ENCODE measurements around the gene CNMD. TPM values are rescaled to one million over a fixed set of nuclear protein-coding genes. Genes with fewer than 3 reads are reported as not detected.
"Not testable (repeated sequence)": the region's sequence is repeated elsewhere in the genome, so short reads cannot be mapped to it uniquely, and the experiment has no call there.

The CNMD gene
- total RNA-seq, 1 donor from 2014 or later = 3.7 TPM

DNA sequence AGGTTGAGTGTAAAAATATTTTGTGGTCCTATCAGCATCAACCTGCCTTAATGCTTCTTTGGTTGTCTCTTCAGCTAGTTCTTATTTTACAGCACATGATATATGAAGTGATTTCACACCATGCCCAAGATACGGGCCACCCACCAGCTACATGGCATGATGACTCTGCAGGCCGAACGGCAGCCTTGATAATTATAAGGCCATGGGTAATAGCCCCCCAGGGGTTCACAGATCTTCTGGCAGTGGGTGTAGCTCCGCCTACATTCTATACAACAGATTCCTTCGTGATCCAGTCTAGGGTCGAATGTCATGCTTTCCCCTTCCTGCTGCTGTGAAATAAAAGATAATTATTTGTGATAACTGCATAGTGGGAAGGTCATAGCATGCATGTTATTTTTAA is 36.1 kb downstream of the CNMD start:
- Histone ChIP-seq H3K4me3 (ENCODE audit: low read length in 3 of 3) (no peak overlapping the region), H3K27ac (ENCODE audit: low read depth, low read length) (no peak overlapping the region), H3K4me1 (ENCODE audit: control insufficient read depth in 3 of 3, insufficient read depth in 3 of 3, low read length in 3 of 3) (no peaks in the 10 kb centered on the region), H3K9ac (ENCODE audit: low read depth in 1 of 3, low read length in 3 of 3) (no peak overlapping the region), H3K27me3 (ENCODE audit: control insufficient read depth in 3 of 3, insufficient read depth in 3 of 3, low read length in 3 of 3) (no peaks in the 10 kb centered on the region), H3K9me3 (ENCODE audit: control insufficient read depth in 3 of 3, low read length in 3 of 3) (no peaks in the 10 kb centered on the region), H3K36me3 (ENCODE audit: control insufficient read depth in 3 of 3, insufficient read depth in 3 of 3, low read length in 3 of 3) (peaks cover 0 to 7% (median 0%) of the 10 kb centered on the region in 3 donors)

DNA sequence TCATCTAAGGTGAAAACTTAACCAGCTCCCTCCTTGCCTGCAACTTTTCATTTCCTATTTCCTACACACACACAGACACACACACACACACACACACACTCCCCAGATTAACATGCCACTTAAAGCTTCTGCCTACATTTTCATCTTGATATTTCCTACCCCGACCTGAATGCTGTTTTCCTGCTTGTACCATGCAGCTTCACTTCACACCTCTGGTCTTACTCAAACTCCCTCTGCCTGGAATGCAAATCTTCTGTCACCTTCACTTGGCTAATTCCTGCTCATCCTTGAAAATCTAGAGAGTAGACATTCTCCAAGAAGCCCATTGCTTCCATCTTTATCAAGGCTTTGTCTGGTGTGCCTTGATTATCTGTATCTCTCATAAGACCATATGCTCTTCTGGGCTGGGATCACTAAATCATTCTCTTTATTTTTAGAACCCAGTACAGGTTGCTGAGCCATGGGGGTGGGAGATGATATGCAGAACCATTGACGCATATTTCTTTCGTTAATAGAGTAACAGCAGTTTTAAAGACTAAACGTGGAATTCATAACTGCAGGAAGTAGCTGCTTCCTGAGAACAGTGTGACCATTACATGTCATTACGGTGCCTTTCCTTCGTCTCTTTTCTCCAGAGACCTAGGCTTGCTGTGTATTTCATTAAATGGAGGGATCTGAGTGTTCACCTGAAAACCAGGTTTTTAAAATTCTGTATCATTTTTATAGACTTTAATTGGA is 37.7 kb downstream of the CNMD start:
- H3K4me1 ChIP-seq (ENCODE audit: control insufficient read depth in 3 of 3, insufficient read depth in 3 of 3, low read length in 3 of 3) = no peaks in the 10 kb centered on the region
- H3K9me3 ChIP-seq (ENCODE audit: control insufficient read depth in 3 of 3, low read length in 3 of 3) = no peaks in the 10 kb centered on the region
- H3K27ac ChIP-seq (ENCODE audit: low read depth, low read length) = no peak overlapping the region
- no peaks in the 10 kb centered on the region for H3K27me3 ChIP-seq (ENCODE audit: control insufficient read depth in 3 of 3, insufficient read depth in 3 of 3, low read length in 3 of 3)
- no peak overlapping the region for H3K9ac ChIP-seq (ENCODE audit: low read depth in 1 of 3, low read length in 3 of 3)
- peaks cover 2 to 7% (median 2%) of the 10 kb centered on the region in 3 donors for H3K36me3 ChIP-seq (ENCODE audit: control insufficient read depth in 3 of 3, insufficient read depth in 3 of 3, low read length in 3 of 3)
- no peak overlapping the region for H3K4me3 ChIP-seq (ENCODE audit: low read length in 3 of 3)

DNA sequence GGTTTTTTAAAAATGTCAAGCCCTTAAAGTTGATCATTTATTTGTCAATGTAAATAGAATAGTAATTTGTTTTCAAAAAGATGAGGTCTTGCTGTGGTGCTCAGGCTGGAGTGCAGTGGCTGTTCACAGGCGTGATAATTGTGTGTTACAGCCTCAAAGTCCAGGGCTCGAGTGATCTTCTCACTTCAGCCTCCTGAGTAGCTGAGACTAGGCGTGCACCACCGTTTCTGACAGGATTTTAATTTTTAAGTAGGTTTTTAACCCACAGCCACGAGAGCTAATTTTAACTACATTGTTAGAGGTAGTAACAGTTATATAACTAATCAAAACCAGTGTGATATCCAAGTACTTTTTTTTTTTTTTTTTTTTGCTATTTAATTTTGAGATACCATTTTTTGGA is 43.1 kb downstream of the CNMD start:
- H3K4me1 ChIP-seq (ENCODE audit: control insufficient read depth in 3 of 3, insufficient read depth in 3 of 3, low read length in 3 of 3) = no peaks in the 10 kb centered on the region
- H3K9ac ChIP-seq (ENCODE audit: low read depth in 1 of 3, low read length in 3 of 3) = no peak overlapping the region
- no peaks in the 10 kb centered on the region for H3K27me3 ChIP-seq (ENCODE audit: control insufficient read depth in 3 of 3, insufficient read depth in 3 of 3, low read length in 3 of 3)
- no peaks in the 10 kb centered on the region for H3K9me3 ChIP-seq (ENCODE audit: control insufficient read depth in 3 of 3, low read length in 3 of 3)
- peaks cover 2 to 8% (median 7%) of the 10 kb centered on the region in 3 donors for H3K36me3 ChIP-seq (ENCODE audit: control insufficient read depth in 3 of 3, insufficient read depth in 3 of 3, low read length in 3 of 3)
- no peak overlapping the region for H3K4me3 ChIP-seq (ENCODE audit: low read length in 3 of 3)
- no peak overlapping the region for H3K27ac ChIP-seq (ENCODE audit: low read depth, low read length)

DNA sequence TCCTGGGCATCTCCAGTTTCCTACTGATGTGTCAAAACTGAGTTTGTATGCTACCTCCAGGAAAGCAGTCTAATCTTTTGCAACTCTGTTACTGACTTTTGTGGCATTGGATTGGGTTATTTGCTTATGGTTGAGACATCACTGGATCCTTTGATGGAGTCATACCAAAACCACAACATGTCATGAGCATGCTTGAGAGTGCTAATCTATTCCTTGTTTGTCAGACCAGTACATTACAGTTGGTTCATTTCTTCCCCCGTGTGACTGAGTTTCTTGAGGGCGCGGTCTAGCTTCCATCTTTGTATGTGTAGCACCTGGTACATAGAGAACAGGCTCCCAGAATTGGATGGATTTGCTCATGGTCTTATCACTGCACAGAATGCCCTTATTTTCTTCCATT is 43.8 kb downstream of the CNMD start:
- Histone ChIP-seq H3K9me3 (ENCODE audit: control insufficient read depth in 3 of 3, low read length in 3 of 3) (no peaks in the 10 kb centered on the region), H3K4me3 (ENCODE audit: low read length in 3 of 3) (no peak overlapping the region), H3K9ac (ENCODE audit: low read depth in 1 of 3, low read length in 3 of 3) (no peak overlapping the region), H3K36me3 (ENCODE audit: control insufficient read depth in 3 of 3, insufficient read depth in 3 of 3, low read length in 3 of 3) (peaks cover 2 to 11% (median 5%) of the 10 kb centered on the region in 3 donors), H3K27me3 (ENCODE audit: control insufficient read depth in 3 of 3, insufficient read depth in 3 of 3, low read length in 3 of 3) (no peaks in the 10 kb centered on the region), H3K27ac (ENCODE audit: low read depth, low read length) (no peak overlapping the region), H3K4me1 (ENCODE audit: control insufficient read depth in 3 of 3, insufficient read depth in 3 of 3, low read length in 3 of 3) (no peaks in the 10 kb centered on the region)

DNA sequence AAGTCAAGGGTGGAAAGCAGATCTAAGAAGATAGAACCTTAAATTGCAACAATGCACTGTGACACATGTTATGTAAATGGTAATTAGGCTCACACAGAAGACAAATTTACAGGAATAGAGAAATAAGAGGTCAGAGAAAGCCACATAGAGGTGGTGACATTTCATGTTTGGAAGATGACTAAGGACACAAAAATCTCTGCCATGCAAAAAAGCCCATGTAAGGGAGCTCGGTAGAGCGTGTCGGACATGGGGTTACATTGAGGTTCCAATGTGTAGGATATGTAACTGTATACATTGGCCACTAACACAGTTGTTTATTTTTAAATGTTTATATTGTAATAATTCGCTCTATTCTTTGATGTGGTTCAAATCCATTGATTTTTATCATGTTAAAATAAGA is 53.2 kb downstream of the CNMD start:
- Histone ChIP-seq H3K9me3 (ENCODE audit: control insufficient read depth in 3 of 3, low read length in 3 of 3) (no peaks in the 10 kb centered on the region), H3K27ac (ENCODE audit: low read depth, low read length) (no peak overlapping the region), H3K27me3 (ENCODE audit: control insufficient read depth in 3 of 3, insufficient read depth in 3 of 3, low read length in 3 of 3) (no peaks in the 10 kb centered on the region), H3K36me3 (ENCODE audit: control insufficient read depth in 3 of 3, insufficient read depth in 3 of 3, low read length in 3 of 3) (peaks cover 2 to 32% (median 14%) of the 10 kb centered on the region in 3 donors), H3K9ac (ENCODE audit: low read depth in 1 of 3, low read length in 3 of 3) (no peak overlapping the region), H3K4me1 (ENCODE audit: control insufficient read depth in 3 of 3, insufficient read depth in 3 of 3, low read length in 3 of 3) (no peaks in the 10 kb centered on the region), H3K4me3 (ENCODE audit: low read length in 3 of 3) (no peak overlapping the region)

DNA sequence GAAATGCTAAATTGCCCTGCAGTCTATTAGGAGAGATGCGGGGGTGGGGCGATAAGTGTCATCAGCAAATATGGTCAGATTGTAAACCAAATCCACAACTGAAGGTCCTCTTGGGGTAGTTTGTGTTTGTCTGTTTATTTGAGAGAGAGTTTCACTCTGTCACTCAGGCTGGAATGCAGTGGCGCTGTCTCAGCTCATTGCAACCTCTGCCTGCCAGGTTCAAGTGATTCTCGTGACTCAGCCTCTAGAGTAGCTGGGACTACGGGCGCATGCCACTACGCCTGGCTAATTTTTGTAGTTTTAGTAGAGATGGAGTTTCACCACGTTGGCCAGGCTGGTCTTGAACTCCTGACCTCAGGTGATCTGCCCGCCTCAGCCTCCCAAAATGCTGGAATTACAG is 53.8 kb downstream of the CNMD start:
- H3K27me3 ChIP-seq (ENCODE audit: control insufficient read depth in 3 of 3, insufficient read depth in 3 of 3, low read length in 3 of 3); H3K4me1 ChIP-seq (ENCODE audit: control insufficient read depth in 3 of 3, insufficient read depth in 3 of 3, low read length in 3 of 3); H3K9me3 ChIP-seq (ENCODE audit: control insufficient read depth in 3 of 3, low read length in 3 of 3); H3K4me3 ChIP-seq (ENCODE audit: low read length in 3 of 3); H3K9ac ChIP-seq (ENCODE audit: low read depth in 1 of 3, low read length in 3 of 3); H3K27ac ChIP-seq (ENCODE audit: low read depth, low read length): not testable (repeated sequence)
- H3K36me3 ChIP-seq (ENCODE audit: control insufficient read depth in 3 of 3, insufficient read depth in 3 of 3, low read length in 3 of 3) = peaks cover 2 to 32% (median 16%) of the 10 kb centered on the region in 3 donors

DNA sequence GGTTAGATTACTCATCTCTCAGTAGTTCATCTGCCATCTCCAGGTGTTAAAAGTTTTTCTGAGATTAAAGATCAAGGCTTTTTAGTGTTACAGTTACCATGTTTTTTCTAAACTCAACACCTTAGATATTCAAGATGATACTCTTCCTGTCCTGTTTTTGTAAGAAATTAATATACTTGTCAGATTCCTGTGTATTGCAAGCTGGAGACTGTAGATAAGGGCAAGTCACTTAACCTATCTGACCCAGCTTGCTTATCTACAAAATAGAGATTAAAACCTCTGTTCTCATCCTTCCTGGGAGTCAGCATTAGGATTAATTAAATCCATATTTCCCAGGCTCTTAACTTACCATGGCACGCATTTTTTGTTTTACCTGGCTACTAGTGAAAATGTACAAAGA is 61.8 kb downstream of the CNMD start:
- Histone ChIP-seq H3K4me1 (ENCODE audit: control insufficient read depth in 3 of 3, insufficient read depth in 3 of 3, low read length in 3 of 3) (no peaks in the 10 kb centered on the region), H3K9ac (ENCODE audit: low read depth in 1 of 3, low read length in 3 of 3) (no peak overlapping the region), H3K27me3 (ENCODE audit: control insufficient read depth in 3 of 3, insufficient read depth in 3 of 3, low read length in 3 of 3) (no peaks in the 10 kb centered on the region), H3K4me3 (ENCODE audit: low read length in 3 of 3) (no peak overlapping the region), H3K9me3 (ENCODE audit: control insufficient read depth in 3 of 3, low read length in 3 of 3) (no peaks in the 10 kb centered on the region), H3K27ac (ENCODE audit: low read depth, low read length) (no peak overlapping the region), H3K36me3 (ENCODE audit: control insufficient read depth in 3 of 3, insufficient read depth in 3 of 3, low read length in 3 of 3) (peaks cover 0 to 32% (median 15%) of the 10 kb centered on the region in 3 donors)

DNA sequence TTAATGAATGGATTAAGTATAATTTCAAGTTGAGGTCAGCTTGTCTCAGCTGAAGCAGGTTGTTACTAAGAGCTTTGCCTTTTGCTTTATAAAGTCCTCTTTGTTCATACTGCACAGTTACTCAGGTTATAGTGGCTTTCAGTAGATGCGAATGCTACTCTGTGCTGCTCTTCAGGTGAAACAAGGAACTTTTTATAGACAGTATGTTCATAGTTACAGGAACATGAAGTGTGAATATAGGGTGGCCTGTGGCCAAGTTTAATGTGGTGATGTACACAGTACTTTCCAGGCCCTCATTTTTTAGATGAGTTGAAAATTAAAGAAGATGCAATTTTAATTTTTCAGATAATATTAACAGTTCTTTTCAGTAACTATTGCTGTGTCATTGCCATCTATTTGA is 66.2 kb downstream of the CNMD start:
- peaks cover 2 to 16% (median 3%) of the 10 kb centered on the region in 3 donors for H3K36me3 ChIP-seq (ENCODE audit: control insufficient read depth in 3 of 3, insufficient read depth in 3 of 3, low read length in 3 of 3)
- H3K27ac ChIP-seq (ENCODE audit: low read depth, low read length) = no peak overlapping the region

DNA sequence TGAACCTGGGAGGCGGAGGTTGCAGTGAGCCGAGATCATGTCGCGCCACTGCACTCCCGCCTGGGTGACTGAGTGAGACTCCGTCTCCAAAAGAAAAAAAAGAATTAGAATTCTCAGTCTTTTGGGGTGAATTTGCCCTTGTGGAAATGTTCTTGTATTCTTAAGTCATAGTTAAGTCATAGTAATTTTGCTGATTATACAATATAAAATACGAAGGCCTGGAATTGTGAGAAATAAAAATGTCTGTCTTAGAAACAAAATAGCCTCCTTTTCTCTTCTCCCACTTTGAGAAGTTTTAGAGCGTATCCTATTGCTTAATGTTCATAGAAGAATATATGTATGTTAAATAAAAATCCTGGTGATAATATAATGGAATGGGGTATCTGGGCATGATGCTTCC is 68.9 kb downstream of the CNMD start:
- no peaks in the 10 kb centered on the region for H3K9me3 ChIP-seq (ENCODE audit: control insufficient read depth in 3 of 3, low read length in 3 of 3)
- peaks cover 16 to 27% (median 24%) of the 10 kb centered on the region in 3 donors for H3K36me3 ChIP-seq (ENCODE audit: control insufficient read depth in 3 of 3, insufficient read depth in 3 of 3, low read length in 3 of 3)
- no peak overlapping the region for H3K9ac ChIP-seq (ENCODE audit: low read depth in 1 of 3, low read length in 3 of 3)
- H3K4me1 ChIP-seq (ENCODE audit: control insufficient read depth in 3 of 3, insufficient read depth in 3 of 3, low read length in 3 of 3) = no peaks in the 10 kb centered on the region
- no peaks in the 10 kb centered on the region for H3K27me3 ChIP-seq (ENCODE audit: control insufficient read depth in 3 of 3, insufficient read depth in 3 of 3, low read length in 3 of 3)
- no peak overlapping the region for H3K27ac ChIP-seq (ENCODE audit: low read depth, low read length)
- H3K4me3 ChIP-seq (ENCODE audit: low read length in 3 of 3) = no peak overlapping the region

More for the DNA sequence above, 66.2 kb downstream of the CNMD start:
- Histone ChIP-seq H3K4me3 (ENCODE audit: low read length in 3 of 3) (no peak overlapping the region), H3K9me3 (ENCODE audit: control insufficient read depth in 3 of 3, low read length in 3 of 3) (no peaks in the 10 kb centered on the region), H3K9ac (ENCODE audit: low read depth in 1 of 3, low read length in 3 of 3) (no peak overlapping the region), H3K4me1 (ENCODE audit: control insufficient read depth in 3 of 3, insufficient read depth in 3 of 3, low read length in 3 of 3) (no peaks in the 10 kb centered on the region), H3K27me3 (ENCODE audit: control insufficient read depth in 3 of 3, insufficient read depth in 3 of 3, low read length in 3 of 3) (no peaks in the 10 kb centered on the region)

DNA sequence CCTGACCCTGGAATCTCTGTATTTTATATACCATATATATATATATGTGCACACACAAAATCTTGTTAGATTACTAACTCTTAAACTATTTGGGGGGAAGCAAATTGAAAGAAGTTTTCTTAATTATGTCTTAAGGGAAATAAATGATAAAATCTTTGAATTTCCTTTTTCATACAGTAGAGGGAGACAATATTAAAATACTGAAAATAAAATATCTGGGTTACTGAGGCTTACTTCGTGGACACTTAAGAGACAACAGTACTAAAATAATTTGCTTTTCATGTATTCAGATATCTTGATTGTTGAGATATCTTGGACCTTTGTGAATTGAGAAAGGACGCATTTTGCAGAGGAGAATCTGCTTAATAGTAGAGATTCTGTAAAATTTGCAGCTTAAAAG is 69.9 kb downstream of the CNMD start:
- Histone ChIP-seq H3K9me3 (ENCODE audit: control insufficient read depth in 3 of 3, low read length in 3 of 3) (no peaks in the 10 kb centered on the region), H3K27me3 (ENCODE audit: control insufficient read depth in 3 of 3, insufficient read depth in 3 of 3, low read length in 3 of 3) (no peaks in the 10 kb centered on the region), H3K36me3 (ENCODE audit: control insufficient read depth in 3 of 3, insufficient read depth in 3 of 3, low read length in 3 of 3) (peaks cover 19 to 33% (median 25%) of the 10 kb centered on the region in 3 donors), H3K4me3 (ENCODE audit: low read length in 3 of 3) (no peak overlapping the region), H3K4me1 (ENCODE audit: control insufficient read depth in 3 of 3, insufficient read depth in 3 of 3, low read length in 3 of 3) (no peaks in the 10 kb centered on the region), H3K9ac (ENCODE audit: low read depth in 1 of 3, low read length in 3 of 3) (no peak overlapping the region), H3K27ac (ENCODE audit: low read depth, low read length) (no peak overlapping the region)
